DOHH2 (cell line): ENCODE results near the gene KCNC1.

ENCODE experiments used
- CTCF ChIP-seq: fragments of 200-600 bp; sonication (generic); IDR thresholded peaks from one replicate; pipeline ENCODE4 v1.5.1; 2014; ENCODE audit warnings: antibody characterized with exemption, mild to moderate bottlenecking, low read depth, low read length; ENCODE audit not compliant: poor library complexity, severe bottlenecking
- EZH2phosphoT487 ChIP-seq: fragments of 200-600 bp; sonication (generic); IDR thresholded peaks from 2 replicates; pipeline ENCODE4 v1.6.1; 2017; ENCODE audit warnings: borderline replicate concordance, mild to moderate bottlenecking, antibody characterized with exemption, low read length, moderate library complexity, mixed read lengths

DNA sequence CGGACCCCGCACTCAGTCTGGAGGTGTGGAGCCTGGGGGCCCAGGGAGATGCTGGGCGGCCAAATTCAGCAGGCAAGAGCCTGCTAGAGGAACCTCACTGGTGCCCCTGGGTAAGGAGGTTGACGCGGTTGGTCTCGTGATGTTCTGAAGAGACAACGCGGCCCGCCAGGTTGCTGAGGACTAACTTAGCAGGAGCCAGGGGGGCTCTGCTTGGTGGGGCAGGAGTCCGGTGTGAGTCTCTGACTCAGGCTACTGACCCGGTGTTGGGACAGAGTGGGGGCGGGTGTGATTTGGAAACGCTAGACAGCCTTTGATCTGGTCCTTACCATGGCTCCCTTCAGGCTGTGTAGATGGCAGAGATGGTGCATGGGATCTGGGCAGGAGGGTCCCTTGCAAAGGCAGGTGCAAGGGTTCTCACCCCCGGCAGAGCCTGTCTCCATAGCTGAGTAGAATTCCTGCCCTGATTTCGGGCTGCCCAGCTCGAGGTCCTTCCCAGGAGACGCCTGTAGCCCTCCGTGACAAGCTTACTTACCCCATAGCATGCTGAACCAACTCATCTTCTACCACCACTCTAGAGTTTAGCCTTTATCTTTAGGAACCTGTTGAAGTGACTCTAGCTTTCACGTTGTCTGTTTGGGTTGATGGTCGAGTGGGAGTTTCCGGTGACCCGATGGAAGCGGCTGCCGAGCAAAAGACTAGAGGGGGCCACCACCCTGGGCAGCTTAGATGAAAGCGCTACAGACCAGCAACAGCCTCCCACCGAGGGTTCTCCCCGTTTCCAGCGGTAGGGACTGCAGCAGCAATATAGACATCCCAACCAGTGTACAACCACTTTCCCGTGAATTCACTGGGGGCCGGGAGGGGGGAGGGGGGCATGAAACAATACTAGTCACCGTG is 38.4 kb downstream of the KCNC1 start:
- TF ChIP-seq CTCF (no peak), EZH2phosphoT487 (no peak)
